ENCODE results near the gene SMAP1.

SMAP1 gene

GRCh38 chr6:70903665-70904452 is 236.2 kb downstream of the SMAP1 start:
- DNase-seq = no peak

GRCh38 chr6:70905742-70906141 is 238.1 kb downstream of the SMAP1 start:
- DNase-seq = no peak

Measured in CD4-positive, alpha-beta T cell treated with Interleukin-6 for 4 hours (primary cell).